Breast epithelium (tissue), 3 donors: ENCODE data around the gene RPS21.

Source experiments
- CTCF ChIP-seq, 3 donors: fragments of 450-650 bp; IDR thresholded peaks; one replicate each; pipeline ENCODE4 v1.5.1; 2016 to 2017; ENCODE audit warnings: antibody characterized with exemption in 3 of 3, mild to moderate bottlenecking in 3 of 3, moderate library complexity in 3 of 3
- POLR2A ChIP-seq: fragments of 450-650 bp; IDR thresholded peaks from one replicate; pipeline ENCODE4 v1.6.1; 2016; ENCODE audit warnings: antibody characterized with exemption, mild to moderate bottlenecking, moderate library complexity
- POLR2AphosphoS5 ChIP-seq, 3 donors: sonication (generic); formaldehyde crosslinking; IDR thresholded peaks; one replicate each; pipeline ENCODE4 v1.6.1; 2017; ENCODE audit warnings: antibody characterized with exemption in 3 of 3

- no peak for TF ChIP-seq CTCF (IDR thresholded peaks at IDR 0.05)
- no peak for TF ChIP-seq POLR2A
- no peak for TF ChIP-seq POLR2AphosphoS5 (IDR thresholded peaks at IDR 0.05)
Measured at GRCh38 chr20:62405981-62406513, 19.1 kb downstream of the RPS21 start.
